CD4-positive, alpha-beta T cell treated with Interleukin-4 for 4 hours (primary cell): ENCODE data around the gene PDE3B.
"Not testable (repeated sequence)": the region's sequence is repeated elsewhere in the genome, so short reads cannot be mapped to it uniquely, and the experiment has no call there.

Source experiments
- DNase-seq: peaks from one replicate; pipeline ENCODE4 v3.0.0-alpha.2; 2020

The PDE3B gene

GRCh38 chr11:14643697-14644225 lies at the start of gene PDE3B:
PDE3B (plus strand) TSS chr11:14643804; CDS start chr11:14644076, 272 bp downstream.
- peak; percentile 69 for DNase-seq

- not testable (repeated sequence) for DNase-seq
Observed at GRCh38 chr11:14595261-14595660, 48.3 kb upstream of the PDE3B start.

- no peak for DNase-seq
Observed at GRCh38 chr11:14607713-14608112, 35.9 kb upstream of the PDE3B start.

- DNase-seq = no peak
Observed at GRCh38 chr11:14609902-14610301, 33.7 kb upstream of the PDE3B start.

- DNase-seq = no peak
Observed at GRCh38 chr11:14611939-14612338, 31.7 kb upstream of the PDE3B start.

- DNase-seq = no peak
Observed at GRCh38 chr11:14612694-14613093, 30.9 kb upstream of the PDE3B start.

GRCh38 chr11:14614091-14614622 lies 29.4 kb upstream of the PDE3B start:
- DNase-seq = no peak

- no peak for DNase-seq
Observed at GRCh38 chr11:14617241-14618027, 26.2 kb upstream of the PDE3B start.

GRCh38 chr11:14618060-14618459 lies 25.5 kb upstream of the PDE3B start:
- no peak for DNase-seq

GRCh38 chr11:14619603-14620531 lies 23.7 kb upstream of the PDE3B start:
- no peak for DNase-seq

GRCh38 chr11:14622223-14622954 lies 21.2 kb upstream of the PDE3B start:
- no peak for DNase-seq

GRCh38 chr11:14623036-14623435 lies 20.6 kb upstream of the PDE3B start:
- DNase-seq = no peak

GRCh38 chr11:14625586-14626205 lies 17.9 kb upstream of the PDE3B start:
- DNase-seq = no peak

- no peak for DNase-seq
Observed at GRCh38 chr11:14626650-14627049, 17.0 kb upstream of the PDE3B start.

- DNase-seq = peak; percentile 71
Observed at GRCh38 chr11:14633506-14634224, 9.9 kb upstream of the PDE3B start.

GRCh38 chr11:14634813-14635212 lies 8.8 kb upstream of the PDE3B start:
- no peak for DNase-seq

GRCh38 chr11:14635546-14635945 lies 8.1 kb upstream of the PDE3B start:
- DNase-seq = peak; percentile 45

GRCh38 chr11:14636119-14636518 lies 7.5 kb upstream of the PDE3B start:
- DNase-seq = no peak

GRCh38 chr11:14637868-14638409 lies 5.7 kb upstream of the PDE3B start:
- DNase-seq = no peak

- DNase-seq = peak; percentile 22
Observed at GRCh38 chr11:14638561-14638960, 5.0 kb upstream of the PDE3B start.

GRCh38 chr11:14641801-14642200 lies 1.8 kb upstream of the PDE3B start:
- DNase-seq = no peak
